OCI-LY7 (cell line): Measurements from ENCODE around the gene ITGB2.

Source experiments
- CTCF ChIP-seq: fragments of 200-600 bp; sonication (generic); conservative IDR thresholded peaks from 2 replicates; pipeline ENCODE4 v1.5.1; 2014; ENCODE audit warnings: mild to moderate bottlenecking, antibody characterized with exemption, low read length, moderate library complexity, mixed read lengths
- EZH2phosphoT487 ChIP-seq: fragments of 200-600 bp; sonication (generic); IDR thresholded peaks from 2 replicates; pipeline ENCODE4 v1.6.1; 2018; ENCODE audit warnings: low read depth, borderline replicate concordance, mild to moderate bottlenecking, mixed run types, antibody characterized with exemption, low read length, moderate library complexity, mixed read lengths

GRCh38 chr21:44919111-44919912 is 1.4 kb downstream of the ITGB2 start:
- TF ChIP-seq CTCF: no peak
- no peak for TF ChIP-seq EZH2phosphoT487
